ENCODE measurements around the gene CCDC201. TPM values are rescaled to one million over a fixed set of nuclear protein-coding genes. Genes with fewer than 3 reads are reported as not detected.

The CCDC201 gene, protein sequence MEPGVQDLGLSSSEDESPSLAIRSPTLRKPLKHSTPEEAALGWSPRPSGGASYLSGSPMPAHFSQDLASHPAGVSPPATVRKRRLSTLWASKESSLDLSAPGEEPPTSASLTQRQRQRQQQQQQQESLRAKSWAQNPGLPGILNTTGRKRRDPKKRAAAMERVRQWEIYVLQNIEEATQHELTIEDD
- total RNA-seq: not detected
- polyA plus RNA-seq (2013, experiment 1 of 2): not detected
- not detected for polyA plus RNA-seq (2013, experiment 2 of 2)
- long read RNA-seq, experiment 1: 0 reads
- long read RNA-seq, experiment 2: 0 reads
- long read RNA-seq, experiment 3: 0 reads
- long read RNA-seq, experiment 4: 0 reads

DNA sequence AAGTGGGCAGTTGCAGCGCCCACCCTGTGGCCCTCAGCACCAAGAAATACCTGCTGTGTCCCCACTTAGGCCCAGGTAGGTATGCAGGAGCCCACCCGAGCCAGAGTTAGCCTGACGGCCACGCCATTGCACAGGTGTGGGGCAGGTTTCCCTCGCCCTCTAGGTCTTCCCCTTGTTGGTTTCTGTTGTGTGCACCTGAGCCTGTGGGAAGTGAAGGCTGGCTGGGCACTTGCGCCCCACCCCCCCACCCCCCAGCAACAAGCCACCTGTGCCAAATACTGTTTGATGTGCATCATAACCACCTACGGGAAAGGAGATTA lies at the start of gene CCDC201:
TSS of gene CCDC201 (minus strand) at position 48 of the 320 bp plus-strand sequence. CDS start 75 bp downstream, outside the sequence.
- Histone ChIP-seq H3K9ac (ENCODE audit: extremely low read depth, low read length, poor library complexity, severe bottlenecking) (no peak within 1 kb of the TSS), H3K4me1 (ENCODE audit: control insufficient read depth, insufficient read depth, low read length) (no peaks in the 10 kb centered on the region), H3K27ac (ENCODE audit: low read depth, low read length) (no peak within 1 kb of the TSS), H3K36me3 (ENCODE audit: control insufficient read depth, insufficient read depth, low read length) (no peaks in the 10 kb centered on the region), H3K9me3 (ENCODE audit: control insufficient read depth, low read length) (no peaks in the 10 kb centered on the region), H3K4me3 (ENCODE audit: low read length) (no peak within 1 kb of the TSS), H3K27me3 (ENCODE audit: control insufficient read depth, insufficient read depth, low read length, poor library complexity, severe bottlenecking) (no peaks in the 10 kb centered on the region)
- TF ChIP-seq, protein P1, sequence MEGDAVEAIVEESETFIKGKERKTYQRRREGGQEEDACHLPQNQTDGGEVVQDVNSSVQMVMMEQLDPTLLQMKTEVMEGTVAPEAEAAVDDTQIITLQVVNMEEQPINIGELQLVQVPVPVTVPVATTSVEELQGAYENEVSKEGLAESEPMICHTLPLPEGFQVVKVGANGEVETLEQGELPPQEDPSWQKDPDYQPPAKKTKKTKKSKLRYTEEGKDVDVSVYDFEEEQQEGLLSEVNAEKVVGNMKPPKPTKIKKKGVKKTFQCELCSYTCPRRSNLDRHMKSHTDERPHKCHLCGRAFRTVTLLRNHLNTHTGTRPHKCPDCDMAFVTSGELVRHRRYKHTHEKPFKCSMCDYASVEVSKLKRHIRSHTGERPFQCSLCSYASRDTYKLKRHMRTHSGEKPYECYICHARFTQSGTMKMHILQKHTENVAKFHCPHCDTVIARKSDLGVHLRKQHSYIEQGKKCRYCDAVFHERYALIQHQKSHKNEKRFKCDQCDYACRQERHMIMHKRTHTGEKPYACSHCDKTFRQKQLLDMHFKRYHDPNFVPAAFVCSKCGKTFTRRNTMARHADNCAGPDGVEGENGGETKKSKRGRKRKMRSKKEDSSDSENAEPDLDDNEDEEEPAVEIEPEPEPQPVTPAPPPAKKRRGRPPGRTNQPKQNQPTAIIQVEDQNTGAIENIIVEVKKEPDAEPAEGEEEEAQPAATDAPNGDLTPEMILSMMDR (conservative IDR thresholded peaks at IDR 0.05): no peak
- Mint-ChIP-seq H3K27ac (no peak within 1 kb of the TSS), H3K27me3 (ENCODE audit: insufficient read depth) (no peaks in the 10 kb centered on the region), H3K4me1 (no peaks in the 10 kb centered on the region), H3K36me3 (ENCODE audit: low read depth) (no peaks in the 10 kb centered on the region), H3K9me3 (peaks cover 10% of the 10 kb centered on the region), H3K4me3 (no peak within 1 kb of the TSS)
- WGBS, 2 experiments (ENCODE audit: insufficient coverage in 1 of 2, insufficient read length in 1 of 2): 92 to 95% methylated on average over 5 to 6 of the region's 7 CpGs
- no peak for DNase-seq

DNA sequence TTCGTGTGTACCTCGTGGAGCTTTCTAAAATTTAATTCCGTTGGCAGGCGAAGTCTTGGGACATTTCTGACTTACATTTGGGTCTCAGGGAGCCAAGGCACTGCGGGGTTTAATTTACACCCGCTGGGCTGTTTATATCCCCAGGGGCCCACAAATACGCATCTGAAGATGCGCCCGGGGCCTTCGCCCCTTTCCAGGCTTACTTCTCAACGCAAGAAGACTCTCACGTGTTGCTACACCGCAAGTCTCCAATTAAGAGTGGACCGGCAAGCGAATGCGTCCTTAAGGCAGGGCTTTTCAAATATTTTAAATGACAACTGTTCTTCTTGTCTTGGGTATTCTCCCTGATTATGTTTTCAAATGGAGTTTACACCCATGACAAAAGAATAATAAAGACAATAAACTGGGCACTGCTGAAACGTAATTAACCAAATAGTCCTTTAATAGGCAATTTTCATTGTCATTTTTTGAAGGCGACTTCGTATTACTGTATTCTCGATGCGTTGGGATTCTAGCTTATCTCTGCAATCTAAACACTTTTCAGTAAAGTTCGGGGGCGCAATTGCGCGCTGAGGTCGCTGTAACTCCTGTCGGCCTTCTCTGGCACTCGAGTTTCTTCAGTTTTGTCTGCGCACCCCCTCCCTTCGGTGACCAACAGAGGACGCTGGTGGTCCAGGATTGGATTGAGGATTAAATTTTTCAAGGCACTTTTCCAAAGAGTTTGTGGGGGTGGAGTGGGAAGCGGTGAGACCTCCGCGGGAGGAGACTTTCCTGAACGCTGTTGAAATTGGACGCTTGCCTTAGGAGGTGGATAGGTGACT lies 49.0 kb upstream of the CCDC201 start:
- H3K27me3 ChIP-seq (ENCODE audit: control insufficient read depth, insufficient read depth, low read length, poor library complexity, severe bottlenecking): peaks cover 81% of the 10 kb centered on the region
- Mint-ChIP-seq H3K9me3 (no peaks in the 10 kb centered on the region), H3K27me3 (ENCODE audit: insufficient read depth) (peaks cover 83% of the 10 kb centered on the region), H3K27ac (no peak overlapping the region), H3K4me3 (peak overlapping the region; percentile 60), H3K4me1 (peaks cover 13% of the 10 kb centered on the region), H3K36me3 (ENCODE audit: low read depth) (no peaks in the 10 kb centered on the region)
- peak overlapping the region; percentile 74 for H3K4me3 ChIP-seq (ENCODE audit: low read length)
- no peaks in the 10 kb centered on the region for H3K9me3 ChIP-seq (ENCODE audit: control insufficient read depth, low read length)
- DNase-seq: peak; percentile 94
- no peak overlapping the region for H3K9ac ChIP-seq (ENCODE audit: extremely low read depth, low read length, poor library complexity, severe bottlenecking)
- TF ChIP-seq, protein P1 (conservative IDR thresholded peaks at IDR 0.05): peak; percentile 96
- H3K36me3 ChIP-seq (ENCODE audit: control insufficient read depth, insufficient read depth, low read length): no peaks in the 10 kb centered on the region
- H3K27ac ChIP-seq (ENCODE audit: low read depth, low read length): no peak overlapping the region
- WGBS, 2 experiments (ENCODE audit: insufficient coverage in 1 of 2, insufficient read length in 1 of 2): 2 to 3% methylated on average over 30 to 36 of the region's 36 CpGs
- H3K4me1 ChIP-seq (ENCODE audit: control insufficient read depth, insufficient read depth, low read length): no peaks in the 10 kb centered on the region

DNA sequence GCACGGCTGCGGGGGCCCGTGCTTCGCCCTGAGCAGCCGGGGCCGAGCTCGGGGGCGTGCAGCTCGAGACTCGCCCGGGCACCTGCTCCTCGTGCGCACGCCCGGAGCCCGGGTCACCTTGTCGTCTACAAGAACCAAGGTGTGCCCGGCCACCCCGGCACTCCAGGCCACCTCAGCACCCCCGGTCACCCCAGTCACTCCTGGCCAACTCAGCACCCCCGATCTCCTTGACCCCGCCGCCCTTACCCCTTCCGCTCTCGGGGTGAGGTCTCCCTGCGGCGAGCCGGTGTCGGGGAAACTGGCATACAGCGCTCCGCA lies 48.5 kb upstream of the CCDC201 start:
- peak overlapping the region; percentile 60 for H3K4me3 Mint-ChIP-seq
- peaks cover 89% of the 10 kb centered on the region for H3K27me3 Mint-ChIP-seq (ENCODE audit: insufficient read depth)
- Histone ChIP-seq H3K4me1 (ENCODE audit: control insufficient read depth, insufficient read depth, low read length) (no peaks in the 10 kb centered on the region), H3K9me3 (ENCODE audit: control insufficient read depth, low read length) (no peaks in the 10 kb centered on the region), H3K36me3 (ENCODE audit: control insufficient read depth, insufficient read depth, low read length) (no peaks in the 10 kb centered on the region), H3K27me3 (ENCODE audit: control insufficient read depth, insufficient read depth, low read length, poor library complexity, severe bottlenecking) (peaks cover 86% of the 10 kb centered on the region), H3K9ac (ENCODE audit: extremely low read depth, low read length, poor library complexity, severe bottlenecking) (no peak overlapping the region), H3K27ac (ENCODE audit: low read depth, low read length) (no peak overlapping the region), H3K4me3 (ENCODE audit: low read length) (peak overlapping the region; percentile 74)
- H3K4me1 Mint-ChIP-seq: peaks cover 13% of the 10 kb centered on the region
- TF ChIP-seq, protein P1 (conservative IDR thresholded peaks at IDR 0.05): no peak
- no peak overlapping the region for H3K27ac Mint-ChIP-seq
- WGBS, 2 experiments (ENCODE audit: insufficient coverage in 1 of 2, insufficient read length in 1 of 2): 1 to 3% methylated on average over 13 to 31 of the region's 31 CpGs
- no peaks in the 10 kb centered on the region for H3K9me3 Mint-ChIP-seq
- DNase-seq: no peak
- no peaks in the 10 kb centered on the region for H3K36me3 Mint-ChIP-seq (ENCODE audit: low read depth)

Measured in endodermal cell (in vitro differentiated cells).